HEK293 (cell line): Measurements from ENCODE around the gene SUSD6.

Experiments used
- CTCF ChIA-PET: fragments of 350-600 bp; formaldehyde crosslinking; extraction: SDS; loops from one replicate; lab custom pipeline; 2021; ENCODE audit warnings: antibody characterized with exemption; lab: Yijun Ruan, JAX
- POLR2A ChIA-PET: fragments of 300-600 bp; formaldehyde crosslinking; extraction: SDS; loops from one replicate; lab custom pipeline; 2020; ENCODE audit warnings: antibody characterized with exemption, inconsistent platforms; lab: Yijun Ruan, JAX
- H3K27ac ChIP-seq: fragments of 200-500 bp; sonication (Bioruptor generic); 2 replicates; pipeline ENCODE4 v1.5.1; 2014; ENCODE audit warnings: low read depth, low read length, control low read depth, inconsistent platforms; ENCODE audit errors: extremely low read depth
- H3K36me3 ChIP-seq, 2 experiments: fragments of 200-500 bp in 1 of 2; sonication (Bioruptor generic) in 1 of 2; 1 replicate in 1 of 2; 2 replicates in 1 of 2; pipeline ENCODE4 v1.5.1; 2014 to 2017; ENCODE audit warnings: inconsistent platforms in 2 of 2, low read length in 2 of 2; ENCODE audit not compliant: control insufficient read depth in 2 of 2, insufficient read depth in 1 of 2
- H3K4me1 ChIP-seq: fragments of 200-500 bp; sonication (Bioruptor generic); 2 replicates; pipeline ENCODE4 v1.5.1; 2014; ENCODE audit warnings: mild to moderate bottlenecking, low read length, inconsistent platforms; ENCODE audit not compliant: control insufficient read depth, insufficient read depth
- H3K4me3 ChIP-seq: 2 replicates; pipeline ENCODE4 v1.5.1; 2011; ENCODE audit warnings: low read depth, mild to moderate bottlenecking, control low read depth, low read length, moderate library complexity
- H3K9me3 ChIP-seq: fragments of 200-500 bp; sonication (Bioruptor generic); 2 replicates; pipeline ENCODE4 v1.5.1; 2014; ENCODE audit warnings: low read depth, low read length, inconsistent platforms; ENCODE audit not compliant: control insufficient read depth, insufficient read depth
- OSR2 ChIP-seq: fragments of 450-650 bp; formaldehyde crosslinking; IDR thresholded peaks from 2 replicates; pipeline ENCODE4 v1.5.1; 2016; ENCODE audit warnings: missing biosample characterization, missing genetic modification characterization
- PRDM1 ChIP-seq: fragments of 450-650 bp; formaldehyde crosslinking; IDR thresholded peaks from 2 replicates; pipeline ENCODE4; 2016; ENCODE audit warnings: missing biosample characterization, missing genetic modification characterization
- PRDM10 ChIP-seq: fragments of 450-650 bp; formaldehyde crosslinking; IDR thresholded peaks from 2 replicates; pipeline ENCODE4 v1.5.1; 2016; ENCODE audit warnings: missing biosample characterization, missing genetic modification characterization
- SP2 ChIP-seq: fragments of 450-650 bp; formaldehyde crosslinking; IDR thresholded peaks from 2 replicates; pipeline ENCODE4 v1.5.1; 2016; ENCODE audit warnings: missing biosample characterization, missing genetic modification characterization
- ZBTB17 ChIP-seq: fragments of 450-650 bp; formaldehyde crosslinking; IDR thresholded peaks from 2 replicates; pipeline ENCODE4 v1.5.1; 2016; ENCODE audit warnings: missing biosample characterization, missing genetic modification characterization
- ZBTB20 ChIP-seq: fragments of 450-650 bp; formaldehyde crosslinking; IDR thresholded peaks from 2 replicates; pipeline ENCODE4 v1.5.1; 2016; ENCODE audit warnings: missing biosample characterization, missing genetic modification characterization
- ZBTB26 ChIP-seq: fragments of 450-650 bp; formaldehyde crosslinking; optimal IDR thresholded peaks from 2 replicates; pipeline ENCODE3; 2016; ENCODE audit warnings: missing biosample characterization, mild to moderate bottlenecking, missing genetic modification characterization
- ZNF114 ChIP-seq: fragments of 450-650 bp; formaldehyde crosslinking; IDR thresholded peaks from 2 replicates; pipeline ENCODE4 v1.5.0; 2017; ENCODE audit warnings: missing biosample characterization, missing genetic modification characterization
- ZNF24 ChIP-seq: fragments of 450-650 bp; formaldehyde crosslinking; IDR thresholded peaks from 2 replicates; pipeline ENCODE4 v1.5.1; 2016; ENCODE audit warnings: missing biosample characterization, missing genetic modification characterization
- ZNF280D ChIP-seq: fragments of 450-650 bp; formaldehyde crosslinking; IDR thresholded peaks from 2 replicates; pipeline ENCODE4 v1.5.1; 2016; ENCODE audit warnings: missing biosample characterization, missing genetic modification characterization
- ZNF341 ChIP-seq: fragments of 450-650 bp; formaldehyde crosslinking; IDR thresholded peaks from 2 replicates; pipeline ENCODE4; 2016; ENCODE audit warnings: low read depth, missing biosample characterization, missing genetic modification characterization
- ZNF350 ChIP-seq: fragments of 450-650 bp; formaldehyde crosslinking; IDR thresholded peaks from 2 replicates; pipeline ENCODE4 v1.5.0; 2017; ENCODE audit warnings: missing biosample characterization, mild to moderate bottlenecking, missing genetic modification characterization
- ZNF433 ChIP-seq: fragments of 450-650 bp; formaldehyde crosslinking; IDR thresholded peaks from 2 replicates; pipeline ENCODE4 v1.5.1; 2016; ENCODE audit warnings: missing biosample characterization, missing genetic modification characterization, low read depth
- ZNF488 ChIP-seq: fragments of 450-650 bp; formaldehyde crosslinking; IDR thresholded peaks from 2 replicates; pipeline ENCODE4 v1.5.1; 2016; ENCODE audit warnings: missing biosample characterization, missing genetic modification characterization
- ZNF514 ChIP-seq: fragments of 450-650 bp; formaldehyde crosslinking; IDR thresholded peaks from 2 replicates; pipeline ENCODE4 v1.5.1; 2016; ENCODE audit warnings: missing biosample characterization, missing genetic modification characterization
- ZNF518A ChIP-seq: fragments of 450-650 bp; formaldehyde crosslinking; conservative IDR thresholded peaks from 2 replicates; pipeline ENCODE4 v1.5.1; 2016; ENCODE audit warnings: low read depth, missing biosample characterization, missing genetic modification characterization
- ZNF529 ChIP-seq: fragments of 450-650 bp; formaldehyde crosslinking; IDR thresholded peaks from 2 replicates; pipeline ENCODE4 v1.5.1; 2017; ENCODE audit warnings: missing genetic modification characterization, missing biosample characterization; ENCODE audit not compliant: insufficient replicate concordance
- ZNF558 ChIP-seq: fragments of 450-650 bp; formaldehyde crosslinking; IDR thresholded peaks from 2 replicates; pipeline ENCODE4 v1.5.1; 2016; ENCODE audit warnings: missing biosample characterization, missing genetic modification characterization
- ZNF580 ChIP-seq: fragments of 450-650 bp; formaldehyde crosslinking; IDR thresholded peaks from 2 replicates; pipeline ENCODE4 v1.5.1; 2016; ENCODE audit warnings: missing biosample characterization, missing genetic modification characterization
- ZNF677 ChIP-seq: fragments of 450-650 bp; IDR thresholded peaks from 2 replicates; pipeline ENCODE4 v1.5.0; 2018; ENCODE audit warnings: missing biosample characterization, mild to moderate bottlenecking, missing genetic modification characterization, moderate library complexity
- ZSCAN23 ChIP-seq: fragments of 450-650 bp; formaldehyde crosslinking; IDR thresholded peaks from 2 replicates; pipeline ENCODE4 v1.5.1; 2016; ENCODE audit warnings: missing biosample characterization, missing genetic modification characterization

Gene SUSD6

GRCh38 chr14:69610874-69611171 lies 573 bp upstream of the SUSD6 start (continued):
- no peak for TF ChIP-seq ZNF24
- no peak for TF ChIP-seq ZNF518A (tag by site-specific recombination)
- no peak for TF ChIP-seq ZNF280D (tag by site-specific recombination)
- no peak for TF ChIP-seq ZNF529 (tag by site-specific recombination)
- no peak for TF ChIP-seq ZNF488
- TF ChIP-seq PRDM10 (tag by site-specific recombination): peak; percentile 15; the same call in 1 of the 2 replicates
- no peak for TF ChIP-seq ZNF514
- TF ChIP-seq ZBTB17 (tag by site-specific recombination): peak; percentile 53
- no peak for TF ChIP-seq ZNF350 (tag by site-specific recombination)
- no peak for TF ChIP-seq ZNF114 (tag by site-specific recombination)
- TF ChIP-seq ZNF677 (tag by site-specific recombination): no peak
- TF ChIP-seq ZNF558 (tag by site-specific recombination): no peak
- TF ChIP-seq ZNF433 (tag by site-specific recombination): no peak

- ChIA-PET POLR2A (interaction anchor here (0.6 to 1.9 kb wide), 6 partner anchors 22 to 155 kb away, joined by 3 to 5 read pairs (median 4); partner anchors contain the start of gene SRSF5), CTCF (interaction anchor here (0.9 to 1.6 kb wide), 3 partner anchors 9 to 115 kb away, joined by 3 to 6 read pairs (median 4); no protein-coding TSS in a partner anchor)
- Histone ChIP-seq H3K36me3 (no peaks in the 10 kb centered on the region), H3K27ac (peak overlapping the region; percentile 73), H3K9me3 (no peaks in the 10 kb centered on the region), H3K4me3 (peak overlapping the region; percentile 72), H3K4me1 (peaks cover 25% of the 10 kb centered on the region)
- peak; percentile 54; the same call in 1 of the 2 replicates for TF ChIP-seq ZBTB20 (tag by site-specific recombination)
- TF ChIP-seq ZSCAN23 (tag by site-specific recombination): no peak
- TF ChIP-seq OSR2: 0 out of 2 replicates have a peak, but pooled peaks have one; percentile 12
- TF ChIP-seq ZBTB26 (tag by site-specific recombination): peak; percentile 52
- TF ChIP-seq ZNF341: peak; percentile 82
- peak; percentile 51 for TF ChIP-seq SP2
- no peak for TF ChIP-seq ZNF580
- 0 out of 2 replicates have a peak, but pooled peaks have one; percentile 44 for TF ChIP-seq PRDM1
Measured at GRCh38 chr14:69612014-69612782, 802 bp downstream of the SUSD6 start.
